IPS-18a (cell line): ENCODE results near the gene MYOCOS.

Experiments
- H3K27ac ChIP-seq: one replicate; pipeline ENCODE4 v1.5.1; 2013; ENCODE audit warnings: low read length
- H3K27me3 ChIP-seq: one replicate; pipeline ENCODE4 v1.6.1; 2013; ENCODE audit warnings: mild to moderate bottlenecking, low read length; ENCODE audit not compliant: control insufficient read depth, insufficient read depth
- H3K36me3 ChIP-seq: one replicate; pipeline ENCODE4 v1.6.1; 2013; ENCODE audit warnings: low read depth, low read length; ENCODE audit not compliant: control insufficient read depth
- H3K4me1 ChIP-seq: one replicate; pipeline ENCODE4 v1.6.1; 2013; ENCODE audit warnings: low read depth, low read length; ENCODE audit not compliant: control insufficient read depth
- H3K4me3 ChIP-seq: one replicate; pipeline ENCODE4 v1.5.1; 2013; ENCODE audit warnings: low read length
- H3K9ac ChIP-seq: one replicate; pipeline ENCODE4 v1.6.1; 2013; ENCODE audit warnings: mild to moderate bottlenecking, low read length, moderate library complexity
- H3K9me3 ChIP-seq: one replicate; pipeline ENCODE4 v1.6.1; 2013; ENCODE audit warnings: low read depth, low read length; ENCODE audit not compliant: control insufficient read depth

MYOCOS gene

GRCh38 chr1:171625225-171625624, 3.2 kb downstream of the MYOCOS start:
- Histone ChIP-seq H3K27ac (no peak overlapping the region), H3K9me3 (no peaks in the 10 kb centered on the region), H3K9ac (no peak overlapping the region), H3K36me3 (no peaks in the 10 kb centered on the region), H3K4me3 (no peak overlapping the region), H3K4me1 (peaks cover 5% of the 10 kb centered on the region), H3K27me3 (no peaks in the 10 kb centered on the region)

- Histone ChIP-seq H3K4me3 (no peak overlapping the region), H3K27me3 (no peaks in the 10 kb centered on the region), H3K36me3 (no peaks in the 10 kb centered on the region), H3K9ac (no peak overlapping the region), H3K4me1 (peaks cover 3% of the 10 kb centered on the region), H3K9me3 (no peaks in the 10 kb centered on the region), H3K27ac (no peak overlapping the region)
Measured at GRCh38 chr1:171627020-171627419, 5.0 kb downstream of the MYOCOS start.

DNA sequence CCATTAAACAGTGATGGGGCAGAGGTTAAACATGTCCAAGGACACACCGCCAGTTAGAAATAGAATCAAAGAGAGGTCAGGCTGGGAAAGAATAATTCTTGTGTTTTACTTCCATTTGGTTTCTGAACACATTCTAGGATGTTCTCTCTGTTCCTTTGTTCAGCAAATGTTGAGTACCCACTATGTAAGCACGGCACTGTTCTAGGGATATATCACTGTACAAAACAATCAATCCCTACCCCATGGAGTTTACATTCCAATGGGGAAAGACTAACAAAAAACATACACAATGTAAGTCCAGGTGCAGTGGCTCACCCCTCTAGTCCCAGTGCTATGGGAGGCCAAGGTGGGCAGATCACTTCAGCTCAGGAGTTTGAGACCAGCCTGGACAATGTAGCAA, 6.2 kb downstream of the MYOCOS start:
- no peak overlapping the region for H3K9ac ChIP-seq
- H3K27me3 ChIP-seq: no peaks in the 10 kb centered on the region
- no peaks in the 10 kb centered on the region for H3K9me3 ChIP-seq
- H3K4me3 ChIP-seq: no peak overlapping the region
- no peaks in the 10 kb centered on the region for H3K36me3 ChIP-seq
- H3K27ac ChIP-seq: no peak overlapping the region
- H3K4me1 ChIP-seq: no peaks in the 10 kb centered on the region

GRCh38 chr1:171635661-171636060, 13.6 kb downstream of the MYOCOS start:
- Histone ChIP-seq H3K4me3 (no peak overlapping the region), H3K27me3 (no peaks in the 10 kb centered on the region), H3K9me3 (no peaks in the 10 kb centered on the region), H3K4me1 (peaks cover 1% of the 10 kb centered on the region), H3K27ac (no peak overlapping the region), H3K36me3 (no peaks in the 10 kb centered on the region), H3K9ac (no peak overlapping the region)

- H3K4me1 ChIP-seq: peaks cover 6% of the 10 kb centered on the region
- no peaks in the 10 kb centered on the region for H3K36me3 ChIP-seq
- no peak overlapping the region for H3K4me3 ChIP-seq
- no peaks in the 10 kb centered on the region for H3K27me3 ChIP-seq
- H3K9ac ChIP-seq: no peak overlapping the region
- H3K27ac ChIP-seq: no peak overlapping the region
- H3K9me3 ChIP-seq: no peaks in the 10 kb centered on the region
Measured at GRCh38 chr1:171636141-171636540, 14.1 kb downstream of the MYOCOS start.

DNA sequence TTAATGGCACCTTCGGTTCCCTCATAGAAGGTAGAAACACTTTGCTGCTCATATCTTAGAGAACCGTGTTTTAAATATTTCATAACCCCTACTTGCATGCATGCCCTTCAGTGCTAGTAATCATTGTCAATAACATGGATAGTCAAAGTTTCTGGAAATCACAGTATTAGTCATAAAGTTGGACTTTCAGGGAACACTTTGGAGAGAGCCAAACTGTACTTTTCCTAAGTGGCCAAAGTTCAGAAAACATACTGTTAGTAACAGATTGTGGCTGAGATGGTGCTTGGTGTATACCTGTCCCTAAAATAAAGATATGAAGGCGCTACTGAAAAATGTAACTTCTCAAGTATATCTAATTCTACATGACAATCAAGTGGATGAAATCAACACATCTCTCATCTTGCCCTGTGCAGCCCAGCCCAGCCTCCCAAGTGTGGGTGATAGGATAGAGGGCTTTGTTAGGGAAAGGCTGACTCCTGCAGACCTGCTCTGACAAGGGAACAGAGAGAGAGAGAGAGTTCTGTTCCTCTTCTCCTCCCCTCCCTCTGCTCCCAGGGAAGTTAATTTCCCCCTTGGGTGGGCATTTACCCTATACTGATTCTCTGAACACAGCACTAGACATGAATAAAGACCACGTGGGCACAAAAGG, 16.0 kb downstream of the MYOCOS start:
- Histone ChIP-seq H3K27me3 (no peaks in the 10 kb centered on the region), H3K4me3 (no peak overlapping the region), H3K4me1 (peaks cover 14% of the 10 kb centered on the region), H3K9ac (no peak overlapping the region), H3K9me3 (no peaks in the 10 kb centered on the region), H3K27ac (no peak overlapping the region), H3K36me3 (no peaks in the 10 kb centered on the region)

DNA sequence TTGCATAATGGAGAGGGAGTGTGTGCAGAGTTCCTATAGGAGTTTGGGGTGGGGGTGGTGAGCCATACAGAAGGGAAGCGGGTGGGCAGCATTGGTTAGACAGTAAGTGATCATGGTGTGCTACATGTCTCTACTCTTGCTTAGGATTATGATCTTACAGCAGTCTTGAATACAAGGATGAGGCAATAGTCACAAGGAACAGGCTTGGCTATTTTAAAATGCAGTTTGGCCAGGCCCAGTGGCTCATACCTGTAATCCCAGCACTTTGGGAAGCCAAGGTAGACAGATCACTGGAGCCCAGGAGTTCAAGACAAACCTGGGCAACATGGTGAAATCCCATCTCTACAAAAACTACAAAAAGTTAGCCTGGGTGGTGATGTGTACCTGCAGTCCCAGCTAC, 18.2 kb downstream of the MYOCOS start:
- peaks cover 14% of the 10 kb centered on the region for H3K4me1 ChIP-seq
- no peak overlapping the region for H3K27ac ChIP-seq
- no peaks in the 10 kb centered on the region for H3K27me3 ChIP-seq
- no peak overlapping the region for H3K9ac ChIP-seq
- no peaks in the 10 kb centered on the region for H3K36me3 ChIP-seq
- no peak overlapping the region for H3K4me3 ChIP-seq
- no peaks in the 10 kb centered on the region for H3K9me3 ChIP-seq

- peak overlapping the region; percentile 14 for H3K9ac ChIP-seq
- no peak overlapping the region for H3K27ac ChIP-seq
Measured at GRCh38 chr1:171641076-171641864, 19.2 kb downstream of the MYOCOS start.

GRCh38 chr1:171642197-171642596, 20.2 kb downstream of the MYOCOS start:
- no peaks in the 10 kb centered on the region for H3K27me3 ChIP-seq
- H3K9ac ChIP-seq: no peak overlapping the region
- no peak overlapping the region for H3K4me3 ChIP-seq
- H3K9me3 ChIP-seq: no peaks in the 10 kb centered on the region
- H3K4me1 ChIP-seq: peaks cover 14% of the 10 kb centered on the region
- H3K27ac ChIP-seq: no peak overlapping the region
- no peaks in the 10 kb centered on the region for H3K36me3 ChIP-seq

More at GRCh38 chr1:171641076-171641864, 19.2 kb downstream of the MYOCOS start:
- H3K4me3 ChIP-seq: no peak overlapping the region
- H3K36me3 ChIP-seq: no peaks in the 10 kb centered on the region
- no peaks in the 10 kb centered on the region for H3K27me3 ChIP-seq
- H3K9me3 ChIP-seq: no peaks in the 10 kb centered on the region
- peaks cover 14% of the 10 kb centered on the region for H3K4me1 ChIP-seq

GRCh38 chr1:171643156-171643555, 21.1 kb downstream of the MYOCOS start:
- Histone ChIP-seq H3K9ac (no peak overlapping the region), H3K36me3 (no peaks in the 10 kb centered on the region), H3K27ac (no peak overlapping the region), H3K27me3 (no peaks in the 10 kb centered on the region), H3K4me1 (peaks cover 14% of the 10 kb centered on the region), H3K4me3 (no peak overlapping the region), H3K9me3 (no peaks in the 10 kb centered on the region)

DNA sequence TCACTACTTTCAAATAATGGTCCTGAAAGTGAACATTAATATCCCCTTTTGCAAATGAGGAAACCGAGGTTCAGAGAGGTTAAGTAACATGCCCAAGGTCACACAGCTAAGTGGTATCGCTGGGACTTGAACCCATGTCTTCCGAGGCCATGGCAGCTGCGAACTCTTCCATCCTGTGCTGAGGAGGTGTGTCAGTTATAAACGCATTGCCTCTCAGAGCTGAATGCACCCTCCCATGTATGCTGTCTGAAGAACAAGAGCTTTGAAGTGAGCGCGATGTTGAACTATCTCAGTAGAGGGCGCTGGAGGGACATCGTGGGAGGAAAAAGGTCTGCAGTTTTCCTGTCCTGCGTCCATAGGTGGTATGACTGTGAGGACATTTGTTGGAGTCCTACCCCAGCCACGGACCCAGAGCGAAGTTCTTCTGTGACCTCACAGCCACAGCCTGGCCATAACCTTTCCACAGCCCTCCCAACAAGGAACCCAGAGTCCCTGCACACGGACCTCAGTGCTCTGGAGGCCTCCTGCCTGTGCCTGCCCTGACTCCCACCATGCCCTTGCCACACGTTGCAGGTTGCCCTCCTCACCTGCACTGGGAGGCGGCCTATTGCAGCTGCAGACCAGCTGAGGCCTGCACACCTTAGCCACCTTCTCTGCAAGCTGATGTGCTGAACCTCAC, 22.9 kb downstream of the MYOCOS start:
- no peak overlapping the region for H3K4me3 ChIP-seq
- no peak overlapping the region for H3K27ac ChIP-seq

More for the DNA sequence above, 22.9 kb downstream of the MYOCOS start:
- Histone ChIP-seq H3K9ac (no peak overlapping the region), H3K27me3 (no peaks in the 10 kb centered on the region), H3K9me3 (no peaks in the 10 kb centered on the region), H3K36me3 (no peaks in the 10 kb centered on the region), H3K4me1 (peaks cover 14% of the 10 kb centered on the region)
